Measurements from ENCODE around the gene C19orf81. TPM values are rescaled to one million over a fixed set of nuclear protein-coding genes. Genes with fewer than 3 reads are reported as not detected.

Gene C19orf81
- total and polyA plus RNA-seq, 2 of the 8 experiments (the other 6 are each of a cell fraction or from before 2014, with no cell fraction given) = 11.7 to 13.0 TPM

DNA sequence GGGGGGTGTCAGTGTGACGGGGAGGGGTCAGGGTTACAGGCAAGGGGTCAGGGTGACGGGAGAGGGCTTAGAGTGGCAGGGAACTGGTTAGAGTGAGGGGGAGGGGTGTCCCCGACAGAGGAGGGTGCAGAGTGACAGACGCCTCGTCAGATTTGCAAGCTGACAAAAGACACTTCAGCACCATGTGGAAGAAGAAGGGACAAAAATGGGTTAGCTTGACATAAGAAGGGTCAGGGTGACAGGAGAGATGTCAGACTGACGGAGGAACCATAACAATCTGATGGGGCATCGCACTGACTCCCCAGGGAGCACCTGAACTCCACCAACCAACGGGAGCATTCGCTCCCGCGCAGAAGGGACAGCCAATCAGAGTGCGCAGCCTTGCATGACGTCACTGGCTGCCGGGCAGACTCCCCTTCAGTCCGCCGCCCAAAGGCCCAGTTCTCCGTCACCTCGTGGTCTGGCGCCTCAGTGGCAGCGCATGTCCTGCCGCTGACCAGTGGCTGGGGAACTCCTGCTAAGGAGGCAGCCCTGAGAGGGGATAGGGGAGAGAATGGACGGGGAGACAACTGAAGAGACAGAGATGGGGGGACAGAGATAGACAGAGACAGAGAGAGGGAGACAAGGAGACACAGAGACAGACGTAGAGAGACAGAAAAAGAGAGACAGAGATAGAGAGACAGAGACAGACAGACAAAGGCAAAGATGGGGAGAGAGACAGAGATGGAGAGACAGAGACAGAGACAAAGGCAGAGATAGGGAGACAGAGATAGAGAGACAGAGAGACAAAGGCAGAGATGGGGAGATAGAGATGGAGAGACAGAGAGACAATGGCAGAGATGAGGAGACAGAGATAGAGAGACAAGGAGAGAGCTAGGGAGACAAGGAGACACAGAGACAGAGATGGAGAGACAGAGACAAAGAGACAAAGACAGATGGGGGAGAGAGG is 30.2 kb downstream of the C19orf81 start (continued):
- peak; percentile 56; a peak in 1 of 4 replicates for TF ChIP-seq SIN3A (conservative IDR thresholded peaks at IDR 0.05 in 1 of 2, IDR thresholded peaks at IDR 0.05 in 1 of 2; ENCODE audit: low read depth in 1 of 2, low read length in 2 of 2)
- peak in 1 of 2 experiments; percentile 53; a peak in 1 of 4 replicates for TF ChIP-seq HDAC2 (IDR thresholded peaks at IDR 0.05; ENCODE audit: borderline replicate concordance in 1 of 2, low read depth in 2 of 2, low read length in 2 of 2)
- TF ChIP-seq, protein P1, sequence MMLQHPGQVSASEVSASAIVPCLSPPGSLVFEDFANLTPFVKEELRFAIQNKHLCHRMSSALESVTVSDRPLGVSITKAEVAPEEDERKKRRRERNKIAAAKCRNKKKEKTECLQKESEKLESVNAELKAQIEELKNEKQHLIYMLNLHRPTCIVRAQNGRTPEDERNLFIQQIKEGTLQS (IDR thresholded peaks at IDR 0.05; ENCODE audit: insufficient read depth, low read depth, low read length) = no peak
- no peak for TF ChIP-seq PHF8 (conservative IDR thresholded peaks at IDR 0.05; ENCODE audit: low read depth, low read length)
- peak; percentile 11; the same call in 1 of the 2 replicates for TF ChIP-seq KDM1A (IDR thresholded peaks at IDR 0.05; ENCODE audit: borderline replicate concordance, low read length)
- no peak for TF ChIP-seq ATF2 (IDR thresholded peaks at IDR 0.05; ENCODE audit: low read length)
- no peak for TF ChIP-seq ASH2L (IDR thresholded peaks at IDR 0.05; ENCODE audit: low read length)
- no peak for TF ChIP-seq BCL11A (IDR thresholded peaks at IDR 0.05; ENCODE audit: low read depth in 2 of 2, low read length in 2 of 2)
- no peak for TF ChIP-seq BRCA1 (IDR thresholded peaks at IDR 0.05; ENCODE audit: low read depth, low read length)
